Loucy (cell line): ENCODE measurements around the gene SLC6A11.

ENCODE experiments used
- H2AFZ ChIP-seq: fragments of 200-600 bp; sonication (generic); 2 replicates; pipeline ENCODE4 v1.6.0; 2016; ENCODE audit warnings: antibody characterized with exemption, mild to moderate bottlenecking, low read length, moderate library complexity
- H3F3A ChIP-seq: fragments of 200-600 bp; 2 replicates; pipeline ENCODE4 v1.6.0; 2016; ENCODE audit warnings: antibody characterized with exemption, low read depth, mild to moderate bottlenecking
- H3K27me3 ChIP-seq: fragments of 200-600 bp; sonication (generic); 2 replicates; pipeline ENCODE4 v1.6.1; 2014; ENCODE audit warnings: low read length, mild to moderate bottlenecking; ENCODE audit not compliant: insufficient read depth, poor library complexity, severe bottlenecking
- H3K36me3 ChIP-seq: fragments of 200-600 bp; sonication (generic); 2 replicates; pipeline ENCODE4 v1.6.1; 2016; ENCODE audit warnings: low read length; ENCODE audit not compliant: insufficient read depth
- H3K4me1 ChIP-seq: fragments of 200-600 bp; sonication (generic); 2 replicates; pipeline ENCODE4 v1.5.1; 2014; ENCODE audit warnings: low read length, mild to moderate bottlenecking; ENCODE audit not compliant: insufficient read depth, poor library complexity, severe bottlenecking
- H3K4me2 ChIP-seq: fragments of 200-600 bp; sonication (generic); 2 replicates; pipeline ENCODE4 v1.6.0; 2014; ENCODE audit warnings: antibody characterized with exemption, low read length, low read depth, mild to moderate bottlenecking; ENCODE audit not compliant: poor library complexity, severe bottlenecking
- H3K4me3 ChIP-seq: fragments of 200-600 bp; sonication (generic); 2 replicates; pipeline ENCODE4 v1.5.1; 2014; ENCODE audit warnings: low read length, mild to moderate bottlenecking, mixed read lengths; ENCODE audit not compliant: poor library complexity, severe bottlenecking
- H3K79me2 ChIP-seq: fragments of 200-600 bp; sonication (generic); 2 replicates; pipeline ENCODE4 v1.6.1; 2014; ENCODE audit warnings: low read length; ENCODE audit not compliant: insufficient read depth
- H3K9ac ChIP-seq: fragments of 200-600 bp; sonication (generic); 2 replicates; pipeline ENCODE4 v1.6.0; 2014; ENCODE audit warnings: mild to moderate bottlenecking, low read depth, low read length, moderate library complexity; ENCODE audit not compliant: poor library complexity, severe bottlenecking
- H3K9me2 ChIP-seq: fragments of 200-600 bp; sonication (generic); replicated peaks from 2 replicates; pipeline ENCODE4 v1.6.1; 2016; ENCODE audit warnings: low read depth, low read length, mixed read lengths
- H3K9me3 ChIP-seq: fragments of 200-600 bp; sonication (generic); 2 replicates; pipeline ENCODE4 v1.6.1; 2014; ENCODE audit warnings: mild to moderate bottlenecking, antibody characterized with exemption, low read length, low read depth; ENCODE audit not compliant: insufficient read depth
- H4K20me1 ChIP-seq: fragments of 200-600 bp; sonication (generic); 2 replicates; pipeline ENCODE4 v1.6.0; 2014; ENCODE audit warnings: antibody characterized with exemption, low read length, mild to moderate bottlenecking; ENCODE audit not compliant: insufficient read depth, poor library complexity, severe bottlenecking
- CTCF ChIP-seq: fragments of 200-600 bp; sonication (generic); conservative IDR thresholded peaks from 2 replicates; pipeline ENCODE4 v1.5.1; 2014; ENCODE audit warnings: mild to moderate bottlenecking, antibody characterized with exemption, low read length
- EZH2phosphoT487 ChIP-seq: fragments of 200-600 bp; IDR thresholded peaks from 2 replicates; pipeline ENCODE4 v1.6.1; 2018; ENCODE audit warnings: antibody characterized with exemption, mild to moderate bottlenecking, moderate library complexity, borderline replicate concordance

Gene SLC6A11

DNA sequence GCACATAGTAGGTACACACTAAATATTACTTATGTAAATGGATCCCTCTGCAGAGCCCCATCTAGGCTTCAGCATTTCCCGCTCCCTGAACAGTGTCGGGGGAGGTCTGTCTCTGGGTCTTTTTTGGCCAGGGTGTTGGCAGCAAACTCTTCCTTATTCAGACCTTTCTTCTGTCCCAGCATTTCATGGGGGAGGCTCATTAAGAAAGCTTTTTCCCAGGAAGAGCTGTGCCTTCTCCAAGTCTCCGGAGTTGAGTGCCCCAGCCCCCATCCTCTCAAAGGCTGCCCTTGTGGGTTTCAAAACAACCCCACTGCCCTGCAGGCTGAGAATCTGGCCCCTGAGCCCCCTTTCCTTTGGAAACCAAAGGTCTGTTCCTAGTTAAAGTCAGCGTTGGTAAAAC lies 25.1 kb downstream of the SLC6A11 start:
- Histone ChIP-seq H3K4me3 (no peak overlapping the region), H3K9ac (no peak overlapping the region), H3K9me3 (no peaks in the 10 kb centered on the region), H3K9me2 (no peaks in the 10 kb centered on the region), H3F3A (no peaks in the 10 kb centered on the region), H2AFZ (no peak overlapping the region), H3K27me3 (no peaks in the 10 kb centered on the region), H3K4me2 (no peak overlapping the region), H3K4me1 (no peaks in the 10 kb centered on the region), H3K79me2 (no peaks in the 10 kb centered on the region), H4K20me1 (no peaks in the 10 kb centered on the region), H3K36me3 (no peaks in the 10 kb centered on the region)
- TF ChIP-seq CTCF (no peak), EZH2phosphoT487 (no peak)

DNA sequence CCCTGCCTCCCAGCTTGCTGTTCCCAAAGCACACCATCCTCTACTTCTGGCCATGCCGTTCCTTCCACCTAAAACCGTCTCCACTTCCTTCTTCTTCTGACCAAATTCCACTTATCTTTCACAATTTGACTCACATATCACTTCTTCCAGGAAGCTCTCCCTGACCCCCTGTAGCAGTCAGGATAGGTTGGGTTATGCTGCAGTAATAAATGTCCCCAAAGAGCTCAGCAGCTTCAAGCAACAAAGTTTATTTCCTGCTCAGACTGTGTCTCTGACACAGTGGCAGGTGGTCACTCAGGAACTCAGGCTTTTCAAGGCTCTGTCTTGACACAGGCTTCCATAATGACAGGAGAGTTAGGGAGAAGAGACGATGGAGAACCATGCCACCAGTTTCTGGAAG lies 27.4 kb downstream of the SLC6A11 start:
- H4K20me1 ChIP-seq, result no peaks in the 10 kb centered on the region
- no peaks in the 10 kb centered on the region for H3F3A ChIP-seq
- no peaks in the 10 kb centered on the region for H3K36me3 ChIP-seq
- H3K4me3 ChIP-seq, result no peak overlapping the region
- TF ChIP-seq CTCF, result no peak
- TF ChIP-seq EZH2phosphoT487, result no peak
- no peaks in the 10 kb centered on the region for H3K27me3 ChIP-seq
- H2AFZ ChIP-seq, result no peak overlapping the region
- H3K4me2 ChIP-seq, result no peak overlapping the region
- no peaks in the 10 kb centered on the region for H3K79me2 ChIP-seq
- no peak overlapping the region for H3K9ac ChIP-seq
- H3K9me2 ChIP-seq, result no peaks in the 10 kb centered on the region
- no peaks in the 10 kb centered on the region for H3K4me1 ChIP-seq
- H3K9me3 ChIP-seq, result no peaks in the 10 kb centered on the region

GRCh38 chr3:10845001-10845761 lies 29.2 kb downstream of the SLC6A11 start:
- H3K4me3 ChIP-seq, result no peak overlapping the region
- no peak overlapping the region for H3K4me2 ChIP-seq
- no peaks in the 10 kb centered on the region for H4K20me1 ChIP-seq
- no peak for TF ChIP-seq EZH2phosphoT487
- no peak for TF ChIP-seq CTCF
- no peaks in the 10 kb centered on the region for H3K36me3 ChIP-seq
- no peaks in the 10 kb centered on the region for H3K79me2 ChIP-seq
- H3K27me3 ChIP-seq, result no peaks in the 10 kb centered on the region
- no peak overlapping the region for H2AFZ ChIP-seq
- H3K4me1 ChIP-seq, result no peaks in the 10 kb centered on the region
- no peaks in the 10 kb centered on the region for H3F3A ChIP-seq
- no peaks in the 10 kb centered on the region for H3K9me2 ChIP-seq
- no peak overlapping the region for H3K9ac ChIP-seq
- no peaks in the 10 kb centered on the region for H3K9me3 ChIP-seq
